GM21576 (cell line): ENCODE measurements around the gene UNC93B1.

Source experiments
- ATAC-seq: cut with Tn5 transposase; IDR thresholded peaks from one replicate; pipeline ENCODE4 v1.9.1; 2021; ENCODE audit warnings: mild to moderate bottlenecking, moderate library complexity; ENCODE audit not compliant: unreplicated experiment

The UNC93B1 gene

GRCh38 chr11:68026391-68027105 lies 22.7 kb upstream of the UNC93B1 start:
- no peak for ATAC-seq

- no peak for ATAC-seq
These were observed 21.1 kb upstream of the UNC93B1 start for GRCh38 chr11:68025047-68025446.

GRCh38 chr11:68024508-68024907 lies 20.6 kb upstream of the UNC93B1 start:
- no peak for ATAC-seq

GRCh38 chr11:68022531-68022930 lies 18.6 kb upstream of the UNC93B1 start:
- ATAC-seq, result no peak

GRCh38 chr11:68021167-68021787 lies 17.4 kb upstream of the UNC93B1 start:
- ATAC-seq, result no peak

- ATAC-seq, result no peak
These were observed 16.7 kb upstream of the UNC93B1 start for GRCh38 chr11:68020575-68020974.

- ATAC-seq, result no peak
These were observed 15.6 kb upstream of the UNC93B1 start for GRCh38 chr11:68019486-68019885.

- no peak for ATAC-seq
These were observed 14.9 kb upstream of the UNC93B1 start for GRCh38 chr11:68018730-68019190.

GRCh38 chr11:68017980-68018729 lies 14.3 kb upstream of the UNC93B1 start:
- ATAC-seq, result no peak

GRCh38 chr11:68016904-68017817 lies 13.3 kb upstream of the UNC93B1 start:
- no peak for ATAC-seq

- ATAC-seq, result no peak
These were observed 12.4 kb upstream of the UNC93B1 start for GRCh38 chr11:68016161-68016903.

- no peak for ATAC-seq
These were observed 11.6 kb upstream of the UNC93B1 start for GRCh38 chr11:68015467-68015866.

- no peak for ATAC-seq
These were observed 11.1 kb upstream of the UNC93B1 start for GRCh38 chr11:68014947-68015447.

- ATAC-seq, result no peak
These were observed 10.5 kb upstream of the UNC93B1 start for GRCh38 chr11:68014157-68014946.

- ATAC-seq, result no peak
These were observed 9.8 kb upstream of the UNC93B1 start for GRCh38 chr11:68013611-68014156.

GRCh38 chr11:68012843-68013610 lies 9.1 kb upstream of the UNC93B1 start:
- ATAC-seq, result no peak

- ATAC-seq, result no peak
These were observed 8.3 kb upstream of the UNC93B1 start for GRCh38 chr11:68012044-68012842.
